Keratinocyte (primary cell): ENCODE data around the gene FOXO1.

ENCODE experiments used
- EZH2 ChIP-seq: IDR thresholded peaks from one replicate; pipeline ENCODE4 v1.6.1; 2012; ENCODE audit warnings: inconsistent platforms, mild to moderate bottlenecking, low read length, moderate library complexity
- TF ChIP-seq, protein P1 (sequence below), 3 experiments: IDR thresholded peaks in 1 of 3; conservative IDR thresholded peaks in 1 of 3; optimal IDR thresholded peaks in 1 of 3; 2 replicates in 2 of 3; 3 replicates in 1 of 3; pipeline versions ENCODE3 to v1.5.1; 2011; ENCODE audit warnings: low read length in 3 of 3, mild to moderate bottlenecking in 3 of 3, moderate library complexity in 2 of 3, control low read depth in 1 of 3, inconsistent platforms in 1 of 3; ENCODE audit not compliant: insufficient read depth in 2 of 3; ENCODE audit errors: extremely low read depth in 1 of 3

DNA sequence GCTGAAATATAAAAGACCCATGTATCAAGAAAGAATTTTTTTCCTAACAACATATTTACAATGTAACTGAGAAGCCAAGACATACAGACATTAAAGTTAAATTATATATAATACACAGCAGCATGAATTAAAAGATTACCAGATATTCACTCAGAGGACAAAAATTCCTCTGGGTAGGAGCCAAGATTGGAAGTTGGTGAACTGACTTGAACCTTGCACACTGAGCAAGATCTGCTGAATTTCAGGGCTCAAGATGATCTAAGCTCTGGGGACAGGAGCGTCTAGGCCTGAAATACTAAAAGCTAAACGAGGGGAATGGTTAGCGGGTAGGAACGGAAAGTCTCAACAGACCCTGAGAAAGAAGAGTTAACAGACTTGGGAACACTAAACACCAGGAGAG, 8.5 kb downstream of the FOXO1 start:
- TF ChIP-seq, protein P1, sequence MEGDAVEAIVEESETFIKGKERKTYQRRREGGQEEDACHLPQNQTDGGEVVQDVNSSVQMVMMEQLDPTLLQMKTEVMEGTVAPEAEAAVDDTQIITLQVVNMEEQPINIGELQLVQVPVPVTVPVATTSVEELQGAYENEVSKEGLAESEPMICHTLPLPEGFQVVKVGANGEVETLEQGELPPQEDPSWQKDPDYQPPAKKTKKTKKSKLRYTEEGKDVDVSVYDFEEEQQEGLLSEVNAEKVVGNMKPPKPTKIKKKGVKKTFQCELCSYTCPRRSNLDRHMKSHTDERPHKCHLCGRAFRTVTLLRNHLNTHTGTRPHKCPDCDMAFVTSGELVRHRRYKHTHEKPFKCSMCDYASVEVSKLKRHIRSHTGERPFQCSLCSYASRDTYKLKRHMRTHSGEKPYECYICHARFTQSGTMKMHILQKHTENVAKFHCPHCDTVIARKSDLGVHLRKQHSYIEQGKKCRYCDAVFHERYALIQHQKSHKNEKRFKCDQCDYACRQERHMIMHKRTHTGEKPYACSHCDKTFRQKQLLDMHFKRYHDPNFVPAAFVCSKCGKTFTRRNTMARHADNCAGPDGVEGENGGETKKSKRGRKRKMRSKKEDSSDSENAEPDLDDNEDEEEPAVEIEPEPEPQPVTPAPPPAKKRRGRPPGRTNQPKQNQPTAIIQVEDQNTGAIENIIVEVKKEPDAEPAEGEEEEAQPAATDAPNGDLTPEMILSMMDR (optimal IDR thresholded peaks at IDR 0.05 in 1 of 3, IDR thresholded peaks at IDR 0.05 in 1 of 3, conservative IDR thresholded peaks at IDR 0.05 in 1 of 3; ENCODE audit: extremely low read depth in 1 of 3, insufficient read depth in 2 of 3, low read length in 3 of 3): no peak
- TF ChIP-seq EZH2: no peak
